Omental fat pad (tissue), 4 donors: ENCODE results near the gene ARHGEF4. TPM values are rescaled to one million over a fixed set of nuclear protein-coding genes. Genes with fewer than 3 reads are reported as not detected.
"Not testable (repeated sequence)": the region's sequence is repeated elsewhere in the genome, so short reads cannot be mapped to it uniquely, and the experiment has no call there.

ENCODE experiments used
- ATAC-seq: fragments of 150-250 bp; one replicate; pipeline ENCODE4 v1.9.1; 2016; ENCODE audit warnings: mild to moderate bottlenecking, moderate library complexity; ENCODE audit not compliant: low FRiP score
- DNase-seq: peaks from one replicate; pipeline ENCODE4 v3.0.0-alpha.2; 2019; ENCODE audit warnings: low spot score
- CTCF ChIP-seq, 3 donors: fragments of 450-650 bp; IDR thresholded peaks; one replicate each; pipeline ENCODE4 v1.5.1; 2016 to 2017; ENCODE audit warnings: antibody characterized with exemption in 3 of 3, mild to moderate bottlenecking in 3 of 3, moderate library complexity in 2 of 3
- total RNA-seq, 4 donors: library from RNA; depleted of rRNA; stranded (reverse); fragments of >200 nt; gene quantifications; one replicate each; pipeline ENCODE4 v1.1.0, GENCODE V29; 2016

Gene ARHGEF4
- total RNA-seq, 4 donors from 2014 or later = 2.0 to 18.0 (median 15.0) TPM

- ATAC-seq (no peak), DNase-seq (no peak)
- TF ChIP-seq CTCF (IDR thresholded peaks at IDR 0.05) = no peak
Observed at GRCh38 chr2:131064589-131065512, 228.1 kb downstream of the ARHGEF4 start.

- no peak for TF ChIP-seq CTCF (IDR thresholded peaks at IDR 0.05)
- ATAC-seq (no peak), DNase-seq (no peak)
Observed at GRCh38 chr2:131067465-131068125, 230.9 kb downstream of the ARHGEF4 start.

GRCh38 chr2:131068172-131068571 is 231.5 kb downstream of the ARHGEF4 start:
- DNase-seq, ATAC-seq: not testable (repeated sequence)

- ATAC-seq, DNase-seq: not testable (repeated sequence)
Observed at GRCh38 chr2:131075578-131075977, 238.9 kb downstream of the ARHGEF4 start.

GRCh38 chr2:131076707-131077106 is 240.0 kb downstream of the ARHGEF4 start:
- DNase-seq (no peak), ATAC-seq (no peak)
- no peak for TF ChIP-seq CTCF (IDR thresholded peaks at IDR 0.05)

- no peak for TF ChIP-seq CTCF (IDR thresholded peaks at IDR 0.05)
- no peak for DNase-seq
- ATAC-seq = no peak
Observed at GRCh38 chr2:131077182-131077846, 240.6 kb downstream of the ARHGEF4 start.

- ATAC-seq = no peak
- DNase-seq = no peak
- TF ChIP-seq CTCF (IDR thresholded peaks at IDR 0.05) = no peak
Observed at GRCh38 chr2:131077966-131078365, 241.3 kb downstream of the ARHGEF4 start.

- DNase-seq, ATAC-seq: not testable (repeated sequence)
Observed at GRCh38 chr2:131079931-131080330, 243.2 kb downstream of the ARHGEF4 start.
